ENCODE data around the gene HOXB5. TPM values are rescaled to one million over a fixed set of nuclear protein-coding genes. Genes with fewer than 3 reads are reported as not detected.

The HOXB5 gene
- total RNA-seq, 1 experiment from 2014 or later: 0.05 TPM

GRCh38 chr17:48605991-48606891, 12.7 kb upstream of the HOXB5 start:
- Histone ChIP-seq H3K36me3 (peaks cover 7% of the 10 kb centered on the region), H3K4me1 (replicated peaks) (peaks cover 25% of the 10 kb centered on the region), H3K27ac (no peak overlapping the region), H3K4me3 (no peak overlapping the region), H3K27me3 (replicated peaks) (peaks cover 15% of the 10 kb centered on the region), H3K9me3 (replicated peaks) (no peaks in the 10 kb centered on the region)
- no peak for DNase-seq (ENCODE audit: low read depth in 1 of 2, low spot score in 2 of 2)

- Histone ChIP-seq H3K4me1 (replicated peaks) (peaks cover 21% of the 10 kb centered on the region), H3K36me3 (peaks cover 7% of the 10 kb centered on the region), H3K27me3 (replicated peaks) (peaks cover 15% of the 10 kb centered on the region), H3K27ac (no peak overlapping the region), H3K4me3 (no peak overlapping the region), H3K9me3 (replicated peaks) (no peaks in the 10 kb centered on the region)
- DNase-seq (ENCODE audit: low read depth in 1 of 2, low spot score in 2 of 2): no peak
These were observed 11.9 kb upstream of the HOXB5 start for GRCh38 chr17:48605409-48605919.

- no peak for DNase-seq (ENCODE audit: low read depth in 1 of 2, low spot score in 2 of 2)
These were observed 11.3 kb upstream of the HOXB5 start, which contains the start of gene HOXB6 for GRCh38 chr17:48604770-48605329. Gene HOXB6, minus strand, starts transcription at chr17:48604986. Its CDS starts 6,836 bp downstream, at chr17:48598150.

GRCh38 chr17:48603959-48604769, 10.6 kb upstream of the HOXB5 start:
- H3K4me1 ChIP-seq (replicated peaks): peaks cover 14% of the 10 kb centered on the region
- peak overlapping the region; percentile 43 for H3K4me3 ChIP-seq
- H3K9me3 ChIP-seq (replicated peaks): no peaks in the 10 kb centered on the region
- peaks cover 15% of the 10 kb centered on the region for H3K27me3 ChIP-seq (replicated peaks)
- peak in 1 of 2 experiments; percentile 73 for DNase-seq (ENCODE audit: low read depth in 1 of 2, low spot score in 2 of 2)
- H3K36me3 ChIP-seq: peaks cover 7% of the 10 kb centered on the region
- H3K27ac ChIP-seq: peak overlapping the region; percentile 25; the same call in 1 of the 2 replicates

More at GRCh38 chr17:48604770-48605329, 11.3 kb upstream of the HOXB5 start, which contains the start of gene HOXB6:
- peak within 1 kb of the TSS; percentile 25; the same call in 1 of the 2 replicates for H3K27ac ChIP-seq
- H3K27me3 ChIP-seq (replicated peaks): peaks cover 15% of the 10 kb centered on the region
- no peaks in the 10 kb centered on the region for H3K9me3 ChIP-seq (replicated peaks)
- peak within 1 kb of the TSS; percentile 43 for H3K4me3 ChIP-seq
- peaks cover 7% of the 10 kb centered on the region for H3K36me3 ChIP-seq
- peaks cover 20% of the 10 kb centered on the region for H3K4me1 ChIP-seq (replicated peaks)

- 0 out of 2 replicates have a peak, but pooled peaks cover 3% of the 10 kb centered on the region for H3K36me3 ChIP-seq
- peaks cover 29% of the 10 kb centered on the region for H3K4me1 ChIP-seq (replicated peaks)
- no peak for DNase-seq (ENCODE audit: low read depth in 1 of 2, low spot score in 2 of 2)
- no peaks in the 10 kb centered on the region for H3K9me3 ChIP-seq (replicated peaks)
- no peak overlapping the region for H3K4me3 ChIP-seq
- peaks cover 22% of the 10 kb centered on the region for H3K27me3 ChIP-seq (replicated peaks)
- H3K27ac ChIP-seq: no peak overlapping the region
These were observed 8.2 kb upstream of the HOXB5 start for GRCh38 chr17:48601539-48602425.

GRCh38 chr17:48601207-48601538, 7.6 kb upstream of the HOXB5 start:
- H3K27me3 ChIP-seq (replicated peaks): peaks cover 22% of the 10 kb centered on the region
- peaks cover 29% of the 10 kb centered on the region for H3K4me1 ChIP-seq (replicated peaks)
- peaks cover 5% of the 10 kb centered on the region for H3K36me3 ChIP-seq
- H3K27ac ChIP-seq: no peak overlapping the region
- DNase-seq (ENCODE audit: low read depth in 1 of 2, low spot score in 2 of 2): no peak
- H3K4me3 ChIP-seq: no peak overlapping the region
- H3K9me3 ChIP-seq (replicated peaks): no peaks in the 10 kb centered on the region

- no peak overlapping the region for H3K27ac ChIP-seq
- DNase-seq (ENCODE audit: low read depth in 1 of 2, low spot score in 2 of 2): no peak
- no peaks in the 10 kb centered on the region for H3K9me3 ChIP-seq (replicated peaks)
- no peak overlapping the region for H3K4me3 ChIP-seq
- H3K27me3 ChIP-seq (replicated peaks): peaks cover 22% of the 10 kb centered on the region
- H3K4me1 ChIP-seq (replicated peaks): peaks cover 29% of the 10 kb centered on the region
- peaks cover 8% of the 10 kb centered on the region for H3K36me3 ChIP-seq
These were observed 6.9 kb upstream of the HOXB5 start for GRCh38 chr17:48600244-48601098.

GRCh38 chr17:48599354-48599753, 5.8 kb upstream of the HOXB5 start:
- H3K27me3 ChIP-seq (replicated peaks): peaks cover 22% of the 10 kb centered on the region
- peaks cover 8% of the 10 kb centered on the region for H3K36me3 ChIP-seq
- H3K4me1 ChIP-seq (replicated peaks): peaks cover 25% of the 10 kb centered on the region
- H3K27ac ChIP-seq: no peak overlapping the region
- no peak overlapping the region for H3K4me3 ChIP-seq
- H3K9me3 ChIP-seq (replicated peaks): no peaks in the 10 kb centered on the region
- no peak for DNase-seq (ENCODE audit: low read depth in 1 of 2, low spot score in 2 of 2)

- H3K27ac ChIP-seq: no peak overlapping the region
- no peak for DNase-seq (ENCODE audit: low read depth in 1 of 2, low spot score in 2 of 2)
- H3K27me3 ChIP-seq (replicated peaks): peaks cover 17% of the 10 kb centered on the region
- H3K4me3 ChIP-seq: no peak overlapping the region
- no peaks in the 10 kb centered on the region for H3K9me3 ChIP-seq (replicated peaks)
- peaks cover 29% of the 10 kb centered on the region for H3K4me1 ChIP-seq (replicated peaks)
- peaks cover 8% of the 10 kb centered on the region for H3K36me3 ChIP-seq
These were observed 5.2 kb upstream of the HOXB5 start for GRCh38 chr17:48598736-48599135.

- H3K27me3 ChIP-seq (replicated peaks): peaks cover 13% of the 10 kb centered on the region
- H3K9me3 ChIP-seq (replicated peaks): no peaks in the 10 kb centered on the region
- peak in 1 of 2 experiments; percentile 75 for DNase-seq (ENCODE audit: low read depth in 1 of 2, low spot score in 2 of 2)
- H3K4me1 ChIP-seq (replicated peaks): peaks cover 32% of the 10 kb centered on the region
- no peak overlapping the region for H3K27ac ChIP-seq
- peak overlapping the region; percentile 48 for H3K4me3 ChIP-seq
- peaks cover 11% of the 10 kb centered on the region for H3K36me3 ChIP-seq
These were observed 4.4 kb upstream of the HOXB5 start for GRCh38 chr17:48597778-48598631.

- Histone ChIP-seq H3K27ac (no peak overlapping the region), H3K4me1 (replicated peaks) (peaks cover 28% of the 10 kb centered on the region), H3K9me3 (replicated peaks) (no peaks in the 10 kb centered on the region), H3K4me3 (peak overlapping the region; percentile 48), H3K36me3 (peaks cover 11% of the 10 kb centered on the region), H3K27me3 (replicated peaks) (peaks cover 9% of the 10 kb centered on the region)
- DNase-seq (ENCODE audit: low read depth in 1 of 2, low spot score in 2 of 2): no peak
These were observed 3.9 kb upstream of the HOXB5 start for GRCh38 chr17:48597528-48597777.
